Measurements from ENCODE around the gene DZANK1.

- TF ChIP-seq CTCF (IDR thresholded peaks at IDR 0.05): no peak
- TF ChIP-seq POLR2A (IDR thresholded peaks at IDR 0.05): no peak
Observed at GRCh38 chr20:18477821-18478220, 11.0 kb upstream of the DZANK1 start.

All from breast epithelium (tissue), 3 donors.